GM10266 (cell line): ENCODE data around the gene OR52I2.

Experiments used
- DNase-seq: peaks from one replicate; pipeline ENCODE4 v3.0.0; 2012; ENCODE audit errors: extremely low spot score
- CTCF ChIP-seq: IDR thresholded peaks from 2 replicates; pipeline ENCODE4 v1.5.1; 2012; ENCODE audit warnings: mild to moderate bottlenecking, low read depth; ENCODE audit not compliant: control insufficient read depth, insufficient read depth; ENCODE audit errors: missing control alignments

Gene OR52I2

GRCh38 chr11:4607781-4608666, 26.5 kb downstream of the OR52I2 start, which contains the start of gene TRIM68:
TRIM68 (minus strand) TSS chr11:4608231; CDS start chr11:4605504, 2,727 bp downstream.
- DNase-seq: peak; percentile 92
- no peak for TF ChIP-seq CTCF

GRCh38 chr11:4610258-4610935, 28.9 kb downstream of the OR52I2 start:
- no peak for TF ChIP-seq CTCF
- no peak for DNase-seq

GRCh38 chr11:4611986-4612385, 30.4 kb downstream of the OR52I2 start:
- DNase-seq: no peak
- TF ChIP-seq CTCF: no peak

- no peak for DNase-seq
- no peak for TF ChIP-seq CTCF
Observed at GRCh38 chr11:4615856-4616444, 34.4 kb downstream of the OR52I2 start.

GRCh38 chr11:4619514-4619913, 38.0 kb downstream of the OR52I2 start:
- TF ChIP-seq CTCF: no peak
- DNase-seq: no peak

- no peak for DNase-seq
- peak; percentile 60 for TF ChIP-seq CTCF
Observed at GRCh38 chr11:4626207-4627099, 44.9 kb downstream of the OR52I2 start.
